Stimulated activated CD8-positive, alpha-beta memory T cell treated with anti-CD3 and anti-CD28 coated beads, Interleukin-15, amount 100 ng/mL, for 24 hours (primary cell): ENCODE measurements around the gene ABHD14A.
"Not testable (repeated sequence)": the region's sequence is repeated elsewhere in the genome, so short reads cannot be mapped to it uniquely, and the experiment has no call there.

ENCODE experiments used
- DNase-seq: peaks from one replicate; pipeline ENCODE4 v3.0.0-alpha.2; 2020; ENCODE audit warnings: low read depth

Gene ABHD14A

DNA sequence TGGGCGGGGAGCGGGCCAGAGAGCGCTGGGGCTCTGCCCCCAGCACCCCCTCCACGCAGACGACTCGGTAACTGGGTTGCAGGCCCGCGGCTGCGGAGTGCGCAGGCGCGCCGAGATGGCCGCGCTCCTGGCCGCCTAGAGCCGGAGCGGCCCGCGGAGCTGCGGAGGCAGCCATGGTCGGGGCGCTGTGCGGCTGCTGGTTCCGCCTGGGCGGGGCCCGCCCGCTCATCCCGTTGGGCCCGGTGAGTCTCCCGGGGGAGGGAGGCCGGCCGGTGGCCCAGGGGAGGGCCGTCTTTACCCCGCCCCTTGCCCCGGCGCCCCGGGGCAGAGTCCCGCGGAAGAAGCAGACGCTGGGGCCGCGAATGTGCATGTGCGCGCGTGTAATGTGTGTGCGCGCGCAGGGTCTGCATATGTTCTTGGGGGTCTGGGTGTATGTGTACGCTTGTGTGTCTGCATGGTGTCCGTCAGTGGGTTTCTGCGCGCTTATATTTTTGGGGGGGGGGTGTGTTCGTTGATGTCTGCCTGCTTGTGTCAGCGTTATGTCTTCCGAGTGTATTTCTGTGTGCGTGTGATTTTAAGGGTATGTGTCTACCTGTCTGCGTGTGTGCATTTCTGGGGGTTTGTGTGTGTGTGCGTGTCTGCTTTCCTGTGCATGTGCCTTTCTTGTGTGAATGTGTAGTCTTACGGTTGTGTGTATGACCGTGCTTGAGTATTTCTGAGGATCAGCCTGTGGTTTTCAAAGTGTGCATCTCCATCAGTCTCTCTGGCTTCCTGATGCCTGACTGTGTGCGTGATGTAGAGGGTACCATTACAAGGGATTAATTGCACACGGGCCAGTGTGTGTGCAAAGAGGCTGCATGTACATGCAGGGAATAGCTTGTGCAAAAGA is at the start of gene ABHD14A:
Gene ABHD14A, plus strand, starts transcription at position 102 of the 889 bp plus-strand sequence. Its CDS starts 72 bp downstream, at position 174.
- no peak for DNase-seq

DNA sequence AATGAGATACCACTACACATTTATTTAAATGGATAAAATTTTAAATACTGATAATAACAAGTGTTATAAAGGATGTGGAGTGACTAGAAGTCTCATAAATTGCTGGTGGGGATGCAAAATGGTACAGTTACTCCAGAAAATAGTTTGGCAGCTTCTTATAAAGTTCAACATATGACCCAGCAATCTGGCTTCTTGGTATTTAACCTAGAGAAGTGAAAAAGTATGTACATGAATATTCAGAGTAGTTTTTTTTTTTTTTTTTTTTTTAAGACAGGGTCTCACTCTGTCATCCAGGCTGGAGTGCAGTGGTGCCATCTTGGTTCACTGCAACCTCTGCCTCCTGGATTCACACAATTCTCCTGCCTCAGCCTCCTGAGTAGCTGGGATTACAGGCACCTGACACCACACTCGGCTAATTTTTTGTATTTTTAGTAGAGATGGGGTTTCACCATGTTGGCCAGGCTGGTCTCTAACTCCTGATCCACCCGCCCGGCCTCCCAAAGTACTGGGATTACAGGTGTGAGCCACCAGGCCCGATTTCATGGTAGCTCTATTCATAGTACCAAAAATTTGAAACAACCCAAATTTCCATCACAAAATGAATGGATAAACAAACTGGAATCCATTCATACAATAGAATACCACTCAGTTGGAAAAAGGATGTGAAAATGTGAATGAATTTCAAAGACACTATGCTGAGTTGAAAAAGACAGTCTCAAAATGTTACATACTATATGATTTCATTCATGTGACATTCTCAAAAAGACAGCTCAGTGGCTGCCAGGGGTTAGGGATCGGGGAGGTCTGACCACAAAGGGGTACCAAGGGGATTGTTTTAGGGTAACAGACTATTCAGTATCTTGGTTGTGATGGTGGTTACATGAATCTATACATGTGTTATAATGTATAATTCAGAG is 47.5 kb upstream of the ABHD14A start:
- DNase-seq = no peak

DNA sequence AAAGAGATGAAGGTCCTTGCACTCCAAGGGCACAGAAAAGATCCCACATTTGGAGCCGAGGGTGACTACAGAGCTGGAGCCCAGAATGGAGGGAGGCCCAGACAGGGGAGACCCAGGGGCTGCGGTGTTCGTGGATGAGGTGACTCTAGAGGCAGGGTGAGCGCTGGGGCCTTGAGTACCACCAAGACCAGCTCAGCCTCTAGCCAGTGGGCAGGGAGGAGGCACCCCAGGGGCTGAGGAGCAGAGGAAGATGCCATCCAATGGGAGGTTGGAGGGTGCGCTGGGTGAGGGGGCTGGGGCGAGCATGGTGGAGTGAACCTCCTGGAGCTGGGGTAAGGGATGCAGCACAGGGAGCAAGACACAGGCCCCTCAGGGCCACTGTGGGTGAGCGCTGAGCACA is 46.4 kb upstream of the ABHD14A start:
- no peak for DNase-seq

DNA sequence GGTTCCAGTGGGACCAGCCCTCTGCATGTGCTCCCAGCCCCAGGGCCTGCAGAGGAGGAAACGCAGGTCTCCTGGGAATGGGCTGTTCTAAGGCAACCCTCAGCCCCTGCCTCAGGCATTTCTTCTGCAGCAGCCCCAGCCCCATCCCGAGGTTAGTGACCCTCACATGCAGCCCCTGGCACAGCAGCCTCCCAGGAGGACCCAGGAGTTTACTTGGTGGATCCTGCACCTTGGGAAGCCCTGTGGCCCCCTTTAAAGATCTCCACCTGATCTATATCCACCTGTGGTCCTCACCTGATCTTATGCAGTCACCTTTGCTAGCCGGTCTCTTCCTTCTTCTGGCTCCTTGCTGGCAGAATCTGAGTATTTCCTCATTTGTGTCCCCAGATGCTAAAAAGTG is 45.9 kb upstream of the ABHD14A start:
- DNase-seq = not testable (repeated sequence)

DNA sequence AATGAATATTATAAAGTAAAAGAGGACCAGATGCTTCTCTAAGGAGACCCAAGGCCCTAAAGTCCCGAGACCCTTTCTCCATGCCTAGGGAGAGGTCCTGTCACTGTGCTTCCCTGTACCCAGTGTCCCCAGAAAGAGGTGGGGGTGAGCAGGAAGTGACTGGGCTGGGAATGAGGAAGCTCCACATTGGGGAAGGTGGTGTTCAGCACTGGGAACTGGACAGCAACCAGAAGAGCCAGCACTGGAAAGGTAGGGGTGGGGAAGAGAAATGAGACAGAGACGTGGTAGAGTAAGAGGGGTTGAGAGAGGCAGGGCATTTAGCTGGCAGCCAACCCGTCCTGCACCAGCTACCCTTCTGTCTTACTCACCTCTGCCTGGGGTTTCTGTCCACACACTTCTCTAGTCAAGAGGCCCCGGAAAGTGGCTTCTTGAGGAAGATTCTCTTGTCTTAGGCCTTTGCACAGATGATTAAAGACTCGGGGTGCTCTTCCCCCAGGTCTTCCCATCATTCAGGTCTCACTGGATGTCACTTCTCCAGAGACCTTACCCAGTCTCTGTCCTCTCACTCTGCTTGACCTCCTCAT is 45.4 kb upstream of the ABHD14A start:
- DNase-seq = no peak

DNA sequence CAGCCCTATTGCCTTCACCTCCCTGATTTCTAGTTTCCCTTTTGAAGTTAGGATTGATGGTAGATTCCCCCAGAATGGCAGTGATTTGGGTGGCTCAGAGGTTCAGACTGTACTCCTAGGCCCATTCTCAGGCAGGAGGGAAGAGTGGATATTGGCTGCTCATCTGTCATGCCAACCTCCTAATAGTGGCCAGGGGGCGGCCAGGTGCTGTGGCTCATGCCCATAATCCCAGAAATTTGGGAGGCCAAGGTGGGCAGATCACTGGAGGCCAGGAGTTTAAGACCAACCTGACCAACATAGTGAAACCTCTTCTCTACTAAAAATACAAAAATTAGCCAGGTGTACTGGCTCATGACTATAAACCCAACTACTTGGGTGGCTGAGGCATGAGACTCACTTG is 44.4 kb upstream of the ABHD14A start:
- no peak for DNase-seq

DNA sequence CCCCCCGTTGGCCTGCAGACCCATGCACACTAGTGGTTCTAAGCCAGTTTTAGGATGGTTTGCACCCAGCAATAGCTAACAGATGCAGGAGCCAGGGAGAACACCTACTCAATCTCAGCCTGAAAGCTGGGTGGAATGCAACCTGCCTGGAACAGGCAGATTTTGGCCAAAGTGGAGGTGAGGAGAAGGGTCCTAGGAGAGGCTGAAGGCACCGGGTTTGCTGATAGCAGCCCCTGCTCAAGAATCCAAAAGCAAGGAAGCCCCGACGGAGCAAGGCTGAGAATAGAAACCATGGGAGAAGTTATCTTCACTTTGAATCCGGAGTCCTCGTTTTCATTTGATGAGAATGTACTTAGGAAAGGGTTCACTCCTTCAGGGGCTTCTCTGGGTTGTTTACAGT is 43.1 kb upstream of the ABHD14A start:
- DNase-seq = no peak

DNA sequence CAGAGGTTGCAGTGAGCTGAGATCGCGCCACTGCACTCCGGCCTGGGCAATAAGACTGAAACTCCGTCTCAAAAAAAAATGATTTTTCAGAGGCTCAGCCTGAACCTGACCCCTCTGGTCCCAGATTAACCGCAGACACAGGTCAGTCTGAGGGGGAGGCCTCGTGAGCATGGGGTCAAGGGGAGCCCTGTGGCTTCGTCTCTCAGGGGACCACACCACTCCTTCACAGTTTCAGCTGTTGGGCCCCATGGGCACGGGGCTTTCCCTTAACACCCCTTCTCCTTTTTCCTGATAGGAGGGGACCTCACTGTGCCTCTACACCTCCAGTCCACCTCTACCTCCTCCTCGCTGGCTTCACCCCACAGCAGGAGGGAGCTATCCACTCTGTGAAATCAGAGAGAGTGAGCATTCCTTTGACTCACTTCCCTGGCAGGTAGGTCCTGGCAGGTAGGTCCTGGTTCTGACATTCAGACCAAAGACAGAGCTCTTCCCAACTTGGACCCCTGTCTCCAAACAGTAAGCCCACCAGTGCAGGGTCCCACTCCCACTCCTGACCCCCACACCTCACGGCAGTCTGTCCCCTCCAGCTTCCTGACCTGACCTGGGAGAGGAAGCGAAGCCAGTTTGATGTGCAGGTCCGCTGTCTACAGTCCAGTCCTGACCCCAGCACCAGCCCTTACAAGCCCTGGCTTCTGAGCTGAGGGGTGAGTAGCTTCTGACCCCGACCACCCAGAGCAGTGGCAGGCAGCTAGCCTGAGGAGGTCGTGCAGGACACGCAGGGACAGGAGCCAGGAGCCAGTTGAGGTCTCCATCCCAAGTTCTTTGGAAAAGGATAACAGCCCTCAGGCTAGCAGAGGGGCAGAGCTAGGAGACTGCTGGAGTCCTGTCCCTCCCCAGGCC is 42.1 kb upstream of the ABHD14A start:
- no peak for DNase-seq

DNA sequence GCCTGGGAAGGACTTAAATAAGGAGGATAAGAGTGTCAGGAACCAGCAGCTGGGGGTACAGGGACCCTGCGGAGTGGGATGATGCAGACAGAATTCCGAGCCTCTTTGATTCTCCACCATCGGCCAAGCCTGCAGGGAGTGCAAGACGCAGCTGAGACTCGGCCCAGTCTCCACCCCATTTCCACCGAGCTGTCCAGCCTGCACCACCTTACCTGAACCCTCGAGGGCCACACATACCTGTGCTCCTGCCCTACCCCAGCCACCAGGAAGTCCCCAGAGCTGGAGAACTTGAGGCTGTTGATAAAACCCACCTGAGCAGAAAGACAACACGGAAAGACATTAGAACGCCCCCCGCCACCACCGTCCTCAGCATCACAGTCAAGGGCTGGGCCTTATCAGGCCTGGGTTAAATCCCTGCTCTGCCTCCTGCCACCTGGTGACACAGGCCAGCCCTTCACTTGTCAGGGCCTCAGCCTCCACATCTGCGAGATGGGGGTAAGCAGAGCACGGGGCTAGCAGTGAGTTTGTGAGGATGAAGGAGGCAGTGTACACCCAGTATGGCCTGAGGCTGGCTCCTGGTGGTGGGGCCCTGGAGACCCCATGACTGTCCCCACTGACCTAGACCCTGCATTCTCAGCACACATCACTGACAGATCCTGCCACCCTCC is 41.3 kb upstream of the ABHD14A start:
- no peak for DNase-seq

DNA sequence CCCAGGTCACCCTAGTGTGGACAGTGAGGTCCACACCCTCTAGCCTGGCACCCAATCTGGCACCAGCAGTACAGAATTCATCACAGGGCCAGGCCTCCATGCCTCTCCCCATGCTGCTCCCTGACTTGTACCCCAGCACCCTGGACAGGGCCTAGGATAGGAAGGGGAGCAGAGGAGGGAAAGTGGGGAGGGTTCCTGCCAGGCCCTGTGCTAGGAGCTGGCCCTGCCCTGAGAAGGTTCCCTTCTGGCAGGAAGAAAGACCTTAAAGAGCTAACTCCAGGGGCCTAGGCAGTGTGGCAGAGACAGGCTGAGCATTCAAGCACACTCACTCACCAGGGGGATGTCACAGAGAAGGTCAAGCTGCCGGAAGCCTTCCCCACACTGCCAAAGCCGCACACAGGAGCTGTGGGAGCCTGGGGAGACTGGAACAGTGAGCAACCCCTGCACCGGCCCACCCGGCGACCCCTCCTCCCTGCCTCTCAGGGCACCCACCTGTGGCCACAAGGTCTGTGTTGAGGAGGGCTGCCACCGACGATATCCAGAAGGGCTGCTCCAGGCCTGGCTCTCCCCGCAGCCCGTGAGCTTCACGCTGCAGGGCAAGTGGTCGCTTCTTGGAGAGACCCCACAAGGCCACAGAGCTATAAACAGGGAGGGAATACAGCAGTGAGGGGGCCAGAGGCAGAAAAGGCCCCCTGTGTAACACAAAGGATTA is 40.6 kb upstream of the ABHD14A start:
- DNase-seq = no peak

DNA sequence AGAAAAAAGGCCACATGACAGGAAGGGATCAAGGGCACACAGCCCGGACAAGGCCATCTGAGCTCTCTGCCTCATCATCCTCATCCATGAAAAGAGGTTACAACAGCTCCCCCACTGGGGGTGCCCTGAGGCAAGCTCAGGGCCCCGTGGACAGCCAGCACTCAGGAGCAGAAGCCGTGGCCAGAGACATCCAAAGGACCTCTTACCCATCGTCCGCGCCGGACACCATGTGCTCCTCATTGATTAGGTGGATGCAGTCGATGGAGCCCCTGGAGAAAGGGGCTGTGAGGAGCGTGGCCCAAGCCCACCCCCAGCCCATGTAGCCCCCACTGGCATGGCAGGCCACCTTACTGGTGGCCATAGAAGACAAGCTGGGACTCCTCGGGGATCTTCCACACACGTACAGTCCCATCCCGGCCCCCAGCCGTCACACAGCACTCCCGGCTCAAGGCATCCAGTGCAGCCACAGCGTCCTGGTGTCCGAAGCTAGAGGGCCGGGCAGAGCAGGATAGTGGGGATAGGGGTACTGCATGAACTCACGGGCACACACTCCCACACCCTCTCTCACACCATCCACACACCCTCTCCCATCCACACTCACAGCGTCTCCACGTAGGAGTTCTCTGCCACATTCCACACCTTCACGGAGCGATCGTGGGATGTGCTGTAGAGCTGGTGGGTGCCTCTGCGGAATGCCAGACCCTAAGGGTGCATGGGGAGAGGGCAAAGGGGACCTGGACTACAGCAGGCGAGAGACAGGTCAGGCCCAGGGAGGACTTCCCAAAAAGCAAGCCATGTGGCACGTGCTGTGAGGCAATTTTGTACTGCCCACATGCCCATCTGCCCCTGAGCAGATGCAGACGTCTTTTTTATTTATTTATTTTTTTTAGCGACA is 39.6 kb upstream of the ABHD14A start:
- no peak for DNase-seq

DNA sequence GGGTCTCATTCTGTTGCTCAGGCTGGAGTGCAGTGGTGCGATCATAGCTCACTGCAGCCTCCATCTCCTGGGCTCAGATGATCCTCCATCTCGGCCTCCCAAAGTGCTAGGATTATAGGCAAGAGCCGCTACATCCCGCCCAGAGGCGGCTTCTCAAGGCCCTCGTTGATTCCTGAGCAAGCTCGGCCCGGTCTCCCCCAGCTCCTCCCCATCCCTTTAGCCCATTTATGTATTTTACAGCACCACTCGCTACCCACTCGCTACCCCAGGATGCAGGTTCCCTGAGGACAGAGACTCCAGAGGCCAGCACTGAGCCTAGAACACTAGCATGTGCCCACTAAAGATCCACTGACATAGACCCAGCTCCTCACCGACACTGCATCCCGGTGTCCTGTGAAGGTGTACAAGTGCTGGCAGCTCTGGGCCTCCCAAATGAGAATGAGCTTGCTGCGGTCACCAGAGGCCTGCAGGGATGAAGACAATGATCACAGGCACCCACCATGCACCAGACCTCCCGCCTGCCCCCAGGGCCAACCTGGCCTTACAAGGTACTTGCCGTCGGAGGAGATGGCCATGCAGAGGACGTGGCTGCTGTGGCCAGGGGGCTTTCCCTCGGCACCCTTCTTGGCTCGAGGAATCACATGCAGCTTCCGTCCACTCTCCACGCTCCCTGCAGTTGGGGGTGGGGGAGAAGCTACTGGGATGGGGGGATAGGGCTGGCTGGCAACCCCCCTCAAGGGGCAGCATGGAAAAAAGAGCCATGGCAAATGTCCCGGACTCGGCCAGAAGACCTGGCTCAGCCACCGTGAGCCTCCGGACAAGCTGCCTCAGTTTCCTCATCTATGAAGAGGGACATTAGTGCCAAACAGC is 38.7 kb upstream of the ABHD14A start:
- no peak for DNase-seq

DNA sequence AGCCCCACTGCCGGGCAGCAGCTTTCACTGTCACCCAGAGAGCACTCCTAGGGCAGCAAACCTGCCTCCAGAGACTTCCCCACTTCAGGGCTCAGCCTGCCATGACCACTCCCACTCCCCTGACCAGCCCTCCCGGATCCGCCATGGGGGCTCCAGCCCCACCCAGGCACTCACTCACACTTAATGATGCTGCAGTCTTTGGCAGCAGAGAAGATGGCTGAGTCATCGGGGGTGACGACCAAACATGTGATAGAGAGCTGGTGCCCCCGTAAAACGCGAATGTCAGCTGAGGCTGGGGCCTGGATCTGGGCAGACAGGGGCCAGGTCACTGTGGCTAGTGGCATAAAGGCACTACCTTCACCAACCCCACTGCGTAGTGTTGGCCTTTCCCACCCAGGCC is 37.9 kb upstream of the ABHD14A start:
- no peak for DNase-seq

DNA sequence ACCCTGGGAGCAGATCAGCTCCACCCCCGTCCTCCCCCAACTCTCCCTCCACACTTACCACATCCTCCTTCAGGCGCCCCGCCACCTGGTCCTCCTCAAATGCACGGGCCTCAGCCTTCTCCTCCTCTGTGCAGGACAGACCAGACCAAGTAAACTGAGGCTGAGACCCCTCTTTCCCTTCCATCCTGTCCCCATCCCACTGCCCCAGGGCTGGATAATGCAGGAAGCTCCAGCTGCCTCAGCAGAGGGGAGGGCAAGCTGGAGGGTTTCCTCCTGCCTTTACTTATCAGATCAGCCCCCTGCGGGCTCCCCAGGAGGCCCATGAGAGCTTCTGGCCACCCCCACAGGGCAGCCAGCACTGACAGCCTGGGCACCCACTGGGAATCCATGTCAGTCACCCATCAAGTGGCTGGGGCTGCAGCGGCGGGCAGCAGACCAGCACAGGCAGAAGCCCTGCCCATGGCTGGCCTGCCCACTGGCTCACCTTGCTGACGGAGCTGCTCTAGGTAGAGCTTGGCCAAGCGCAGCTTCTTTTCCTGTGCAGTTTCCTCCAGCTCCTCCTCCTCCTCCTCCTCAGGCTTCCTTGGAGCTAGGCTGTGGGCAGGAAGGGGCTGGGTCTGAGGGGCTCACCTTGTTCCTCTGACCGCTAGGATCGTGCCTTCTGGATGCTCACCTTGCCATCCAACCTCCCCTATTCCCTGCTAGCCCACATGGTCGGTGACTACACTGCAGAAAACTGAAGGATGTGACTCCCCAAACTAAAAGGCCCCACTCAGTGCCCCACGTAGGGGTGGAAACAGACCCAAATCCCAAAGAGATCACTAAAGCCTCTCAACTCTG is 37.0 kb upstream of the ABHD14A start:
- no peak for DNase-seq

DNA sequence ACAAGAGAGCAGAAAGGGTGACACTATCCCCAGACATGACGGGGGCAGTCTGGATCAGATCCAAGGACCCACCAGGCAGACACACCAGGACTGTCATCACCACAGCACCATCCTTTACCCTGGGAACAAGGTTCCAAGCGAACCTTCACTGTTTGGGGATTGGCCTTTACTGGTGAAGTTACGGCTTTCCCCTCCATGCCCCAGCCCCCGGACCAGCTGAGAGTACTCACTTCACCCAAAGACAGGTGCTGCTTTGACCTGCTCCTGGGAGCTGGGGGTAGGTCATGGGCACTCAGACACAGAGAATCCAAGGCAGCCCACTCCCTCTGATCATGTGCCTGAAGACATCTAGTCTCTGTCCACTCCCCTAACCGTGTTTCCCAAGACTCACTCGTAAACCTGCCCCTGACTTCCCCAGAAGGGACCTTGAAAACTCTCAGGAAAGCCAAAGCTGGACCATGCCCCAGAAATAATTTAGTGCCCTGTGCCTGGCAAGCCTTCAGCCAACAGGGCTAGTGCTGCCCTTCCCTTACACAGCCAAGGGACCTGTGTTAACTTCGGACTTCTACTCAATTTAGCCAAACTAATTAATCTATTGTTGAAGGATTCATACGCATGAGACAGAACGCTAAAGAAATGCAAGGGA is 36.0 kb upstream of the ABHD14A start:
- DNase-seq = no peak

DNA sequence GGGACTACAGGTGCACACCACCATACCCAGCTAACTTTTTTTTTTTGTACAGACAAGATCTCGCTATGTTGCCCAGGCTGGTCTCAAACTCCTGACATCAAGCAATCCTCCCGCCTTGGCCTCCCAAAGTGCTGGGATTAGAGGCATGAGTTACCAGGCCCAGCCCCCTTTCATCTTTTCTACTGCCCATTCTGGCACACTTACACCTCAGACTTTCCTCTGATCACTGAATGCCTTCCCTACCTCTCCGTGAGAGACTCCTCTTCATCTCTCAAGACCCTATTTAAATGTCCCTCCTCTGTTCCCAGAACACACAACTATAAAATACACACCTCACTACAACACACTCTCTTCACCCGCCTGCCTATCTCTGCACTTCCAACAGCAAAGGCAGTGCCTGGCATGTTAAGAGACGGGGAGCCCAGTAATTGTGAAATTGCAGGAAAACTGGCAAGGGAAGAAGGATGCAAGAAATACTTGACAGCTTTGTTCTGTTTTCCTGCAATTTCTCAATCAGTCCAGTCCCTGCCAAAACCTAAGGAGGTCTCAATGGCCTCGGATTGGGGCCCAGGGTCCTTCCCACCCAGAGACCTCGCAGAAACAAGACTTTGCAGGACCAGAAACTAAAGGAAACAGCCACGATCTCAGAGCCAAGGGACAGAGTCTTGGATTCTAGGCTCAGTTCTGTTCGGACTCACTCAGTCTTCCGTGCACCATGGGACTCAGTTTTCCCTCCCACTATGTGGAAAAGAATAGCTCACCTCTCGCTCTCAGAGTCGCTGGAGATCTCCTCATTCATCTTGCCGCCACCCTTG is 34.0 kb upstream of the ABHD14A start:
- no peak for DNase-seq
